ENCODE data around the gene KCNMA1.

KCNMA1 gene

DNA sequence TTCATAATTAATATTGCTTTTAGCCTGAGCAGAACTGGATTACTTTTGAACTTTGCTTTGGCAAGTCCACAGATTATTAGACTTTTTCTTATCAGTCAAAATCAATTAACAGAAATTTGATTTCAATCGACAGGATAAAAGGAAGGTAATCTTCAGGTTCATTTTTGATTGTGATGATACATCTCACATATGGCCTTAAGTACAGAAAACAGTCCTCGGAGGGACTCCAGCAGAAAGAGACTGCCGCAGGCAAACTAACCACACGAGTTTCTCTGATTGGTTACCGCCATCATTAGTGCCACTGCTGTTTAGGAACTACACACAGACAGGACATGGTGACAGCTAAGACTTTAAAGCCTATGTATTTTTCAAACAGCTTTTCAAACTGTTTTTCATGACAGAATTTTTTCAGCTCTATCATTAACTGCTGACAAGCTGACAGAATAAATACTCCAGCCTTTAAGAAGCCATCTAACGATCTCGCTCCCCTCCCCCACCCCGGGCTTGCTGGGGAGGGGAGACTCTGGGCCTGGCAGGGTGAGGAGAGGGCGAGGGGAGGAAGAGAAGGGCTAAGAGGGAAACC is 668.2 kb downstream of the KCNMA1 start:
- no peak overlapping the region for H3K4me3 ChIP-seq (ENCODE audit: low read length)
- H2AFZ ChIP-seq (ENCODE audit: low read depth, low read length), result no peak overlapping the region
- peaks cover 4% of the 10 kb centered on the region for H3K27me3 ChIP-seq (ENCODE audit: insufficient read depth, low read length)
- H3K9me3 ChIP-seq (ENCODE audit: low read length), result no peaks in the 10 kb centered on the region
- no peaks in the 10 kb centered on the region for H3K36me3 ChIP-seq (ENCODE audit: insufficient read depth, low read length)
- H3K4me1 ChIP-seq (ENCODE audit: insufficient read depth, low read length), result no peaks in the 10 kb centered on the region

DNA sequence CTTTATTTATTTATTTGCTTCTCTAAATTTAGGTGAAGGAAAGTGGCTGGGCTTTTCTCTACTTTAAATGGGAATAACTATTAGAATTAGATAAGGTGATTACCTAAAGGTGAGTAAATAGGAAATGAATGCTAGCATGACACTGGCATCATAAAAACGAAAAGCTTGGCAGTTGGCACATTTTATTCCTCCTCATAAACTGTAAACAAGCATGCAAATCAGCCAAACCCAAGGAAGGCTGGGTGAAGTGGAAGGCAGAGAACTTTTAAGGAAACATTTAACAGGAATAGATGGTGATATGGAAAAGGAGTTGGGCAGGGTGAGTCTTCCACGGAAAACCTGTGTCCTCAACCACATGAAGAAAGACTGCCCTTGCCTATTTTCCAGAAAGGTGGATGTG is 669.1 kb downstream of the KCNMA1 start:
- Histone ChIP-seq H3K36me3 (ENCODE audit: insufficient read depth, low read length) (no peaks in the 10 kb centered on the region), H3K4me1 (ENCODE audit: insufficient read depth, low read length) (no peaks in the 10 kb centered on the region), H3K9me3 (ENCODE audit: low read length) (no peaks in the 10 kb centered on the region), H3K27me3 (ENCODE audit: insufficient read depth, low read length) (peaks cover 4% of the 10 kb centered on the region), H3K4me3 (ENCODE audit: low read length) (no peak overlapping the region), H2AFZ (ENCODE audit: low read depth, low read length) (no peak overlapping the region)

DNA sequence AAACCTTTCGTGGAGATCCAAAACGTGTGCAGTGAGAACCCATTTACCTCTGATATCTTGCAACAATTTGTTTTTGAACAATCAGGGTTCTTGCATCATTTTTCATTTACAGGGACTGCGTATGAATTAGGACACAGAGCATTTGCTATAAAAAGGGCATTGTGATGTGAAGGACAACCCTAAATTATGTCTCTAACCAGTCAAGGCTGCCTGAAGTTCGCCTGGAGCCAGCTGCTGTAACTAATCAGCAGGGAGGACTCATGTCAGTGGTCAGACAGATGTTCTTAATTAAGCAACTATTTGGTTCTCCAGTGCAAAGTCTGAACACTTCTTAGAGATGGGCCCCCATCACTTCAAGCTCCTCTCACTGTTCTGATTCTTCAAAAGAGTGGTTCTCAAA is 674.8 kb downstream of the KCNMA1 start:
- Histone ChIP-seq H3K4me1 (ENCODE audit: insufficient read depth, low read length) (no peaks in the 10 kb centered on the region), H3K4me3 (ENCODE audit: low read length) (no peak overlapping the region), H3K27me3 (ENCODE audit: insufficient read depth, low read length) (peaks cover 4% of the 10 kb centered on the region), H3K36me3 (ENCODE audit: insufficient read depth, low read length) (no peaks in the 10 kb centered on the region), H2AFZ (ENCODE audit: low read depth, low read length) (no peak overlapping the region), H3K9me3 (ENCODE audit: low read length) (no peaks in the 10 kb centered on the region)

DNA sequence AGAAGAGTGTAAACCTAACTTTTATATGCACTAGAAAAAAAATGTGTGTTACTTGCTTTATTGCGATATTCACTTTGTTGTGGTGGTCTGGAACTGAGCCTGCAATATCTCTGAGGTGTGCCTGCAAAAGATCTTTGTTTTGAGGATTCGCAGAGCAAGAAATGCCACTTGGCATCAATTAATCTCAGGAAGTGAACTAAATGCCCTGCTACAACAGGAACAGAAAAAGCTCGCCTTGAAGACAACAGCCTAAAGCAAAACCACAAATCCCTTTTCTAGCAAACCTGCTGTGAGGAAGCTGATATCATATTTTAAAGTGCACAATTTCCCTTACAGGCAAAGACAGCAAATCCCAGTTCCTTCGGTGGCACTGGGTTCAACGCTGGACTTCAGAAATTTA is 675.8 kb downstream of the KCNMA1 start:
- no peaks in the 10 kb centered on the region for H3K27me3 ChIP-seq (ENCODE audit: insufficient read depth, low read length)
- H3K36me3 ChIP-seq (ENCODE audit: insufficient read depth, low read length), result no peaks in the 10 kb centered on the region
- no peak overlapping the region for H2AFZ ChIP-seq (ENCODE audit: low read depth, low read length)
- no peak overlapping the region for H3K4me3 ChIP-seq (ENCODE audit: low read length)
- no peaks in the 10 kb centered on the region for H3K4me1 ChIP-seq (ENCODE audit: insufficient read depth, low read length)
- H3K9me3 ChIP-seq (ENCODE audit: low read length), result no peaks in the 10 kb centered on the region

DNA sequence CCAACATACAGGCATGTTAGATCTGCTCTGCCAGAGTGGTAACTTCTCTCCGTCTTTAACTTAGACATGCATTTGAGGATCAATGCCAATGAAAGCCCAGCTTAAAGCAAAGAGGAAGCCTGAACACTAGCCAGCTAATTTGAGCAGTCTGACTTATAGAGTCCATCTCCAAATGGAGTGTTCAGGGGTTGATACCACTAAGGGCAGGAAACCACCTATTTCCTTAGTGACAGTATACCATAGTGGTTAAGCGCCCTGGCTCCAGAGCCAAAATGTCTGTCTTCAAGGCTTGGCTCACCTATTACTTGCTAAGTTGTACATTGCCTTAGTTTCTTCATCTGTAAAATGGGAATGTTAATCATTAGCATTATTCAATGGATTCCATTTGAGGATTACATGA is 678.5 kb downstream of the KCNMA1 start:
- H3K9me3 ChIP-seq (ENCODE audit: low read length), result no peaks in the 10 kb centered on the region
- no peak overlapping the region for H2AFZ ChIP-seq (ENCODE audit: low read depth, low read length)
- H3K4me3 ChIP-seq (ENCODE audit: low read length), result no peak overlapping the region

DNA sequence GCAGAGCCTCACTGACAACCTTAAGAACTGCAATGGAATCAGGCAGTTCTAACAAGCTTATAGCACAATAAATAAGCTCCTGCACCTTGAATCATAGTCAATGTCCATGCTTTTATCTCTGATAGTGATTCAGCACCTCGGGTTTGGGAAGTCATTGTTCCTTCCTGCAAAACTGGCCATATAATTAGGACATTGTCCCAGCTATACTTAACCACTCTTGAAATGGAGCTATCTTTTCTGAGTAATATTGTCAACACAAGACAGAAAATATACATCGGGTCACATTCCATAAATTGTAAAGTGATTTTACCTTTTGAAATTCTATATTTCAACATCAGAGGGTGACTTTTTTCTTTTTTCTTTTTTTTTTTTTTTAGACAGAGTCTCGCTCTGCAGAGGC is 682.8 kb downstream of the KCNMA1 start:
- Histone ChIP-seq H3K27me3 (ENCODE audit: insufficient read depth, low read length) (no peaks in the 10 kb centered on the region), H3K9me3 (ENCODE audit: low read length) (no peaks in the 10 kb centered on the region), H3K4me3 (ENCODE audit: low read length) (no peak overlapping the region), H2AFZ (ENCODE audit: low read depth, low read length) (no peak overlapping the region), H3K36me3 (ENCODE audit: insufficient read depth, low read length) (no peaks in the 10 kb centered on the region), H3K4me1 (ENCODE audit: insufficient read depth, low read length) (no peaks in the 10 kb centered on the region)

More for the DNA sequence above, 678.5 kb downstream of the KCNMA1 start:
- no peaks in the 10 kb centered on the region for H3K27me3 ChIP-seq (ENCODE audit: insufficient read depth, low read length)
- H3K4me1 ChIP-seq (ENCODE audit: insufficient read depth, low read length), result no peaks in the 10 kb centered on the region
- H3K36me3 ChIP-seq (ENCODE audit: insufficient read depth, low read length), result no peaks in the 10 kb centered on the region

DNA sequence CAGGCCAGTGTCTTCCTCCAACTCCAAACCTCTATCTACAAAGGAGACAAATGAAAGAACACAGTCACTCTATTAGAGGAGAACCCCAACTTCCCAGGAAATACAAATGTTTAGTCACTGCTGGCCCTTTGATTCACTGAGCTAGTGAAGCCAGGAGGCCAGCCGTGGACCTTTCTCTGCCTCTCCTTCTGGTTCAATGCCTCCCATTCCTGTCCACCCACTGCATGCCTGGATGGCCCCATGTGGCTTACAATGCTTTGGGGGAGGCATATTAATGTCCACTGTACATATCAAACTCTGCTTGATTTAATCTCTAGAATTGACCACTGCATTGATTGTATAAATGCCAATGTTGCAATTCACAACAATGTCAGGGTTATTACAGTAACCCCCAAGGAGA is 687.3 kb downstream of the KCNMA1 start:
- H2AFZ ChIP-seq (ENCODE audit: low read depth, low read length), result no peak overlapping the region
- H3K36me3 ChIP-seq (ENCODE audit: insufficient read depth, low read length), result no peaks in the 10 kb centered on the region
- H3K4me1 ChIP-seq (ENCODE audit: insufficient read depth, low read length), result no peaks in the 10 kb centered on the region
- no peaks in the 10 kb centered on the region for H3K9me3 ChIP-seq (ENCODE audit: low read length)
- no peak overlapping the region for H3K4me3 ChIP-seq (ENCODE audit: low read length)
- no peaks in the 10 kb centered on the region for H3K27me3 ChIP-seq (ENCODE audit: insufficient read depth, low read length)

DNA sequence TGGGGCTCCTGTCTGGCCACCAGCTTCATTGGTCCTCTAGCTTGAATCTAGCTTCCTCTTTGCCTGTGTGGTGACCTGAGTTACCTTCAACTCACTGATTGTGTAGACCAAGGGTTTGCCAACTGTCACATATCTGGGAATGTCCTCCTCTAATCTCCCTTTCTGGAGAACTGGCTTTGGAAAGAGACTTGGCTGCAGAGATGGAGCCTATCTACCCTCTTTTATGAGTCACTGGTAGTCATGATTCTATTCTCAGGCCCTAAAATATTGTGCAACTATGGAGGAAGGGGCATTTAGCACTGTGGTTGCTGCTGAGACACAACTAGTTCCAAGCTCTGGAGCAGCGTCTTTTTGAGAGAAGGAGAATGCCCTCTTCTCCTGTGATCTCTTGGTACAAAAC is 691.3 kb downstream of the KCNMA1 start:
- H3K27me3 ChIP-seq (ENCODE audit: insufficient read depth, low read length), result no peaks in the 10 kb centered on the region
- no peaks in the 10 kb centered on the region for H3K4me1 ChIP-seq (ENCODE audit: insufficient read depth, low read length)
- H3K9me3 ChIP-seq (ENCODE audit: low read length), result no peaks in the 10 kb centered on the region
- no peak overlapping the region for H2AFZ ChIP-seq (ENCODE audit: low read depth, low read length)
- no peaks in the 10 kb centered on the region for H3K36me3 ChIP-seq (ENCODE audit: insufficient read depth, low read length)
- no peak overlapping the region for H3K4me3 ChIP-seq (ENCODE audit: low read length)

DNA sequence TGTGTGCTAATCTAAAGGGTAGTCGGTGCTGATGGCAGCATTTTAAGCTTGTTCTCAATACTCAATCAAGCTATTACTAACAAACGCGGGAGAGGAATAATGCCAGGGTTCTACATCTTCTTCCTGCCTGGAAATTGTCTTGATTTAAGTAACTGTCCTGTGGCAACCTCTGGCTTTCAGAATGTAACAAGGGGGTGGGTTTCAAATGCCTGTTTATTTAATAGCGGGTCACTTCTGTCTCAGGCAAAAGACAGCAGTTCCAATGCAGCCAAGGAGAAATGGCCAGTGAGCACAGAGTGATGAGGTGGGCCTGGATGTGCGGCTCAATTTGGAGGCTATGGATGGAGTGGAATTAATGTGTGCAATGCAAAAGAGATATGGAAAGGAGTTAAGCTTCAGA is 692.4 kb downstream of the KCNMA1 start:
- Histone ChIP-seq H2AFZ (ENCODE audit: low read depth, low read length) (no peak overlapping the region), H3K4me3 (ENCODE audit: low read length) (no peak overlapping the region), H3K9me3 (ENCODE audit: low read length) (no peaks in the 10 kb centered on the region), H3K27me3 (ENCODE audit: insufficient read depth, low read length) (no peaks in the 10 kb centered on the region), H3K36me3 (ENCODE audit: insufficient read depth, low read length) (no peaks in the 10 kb centered on the region), H3K4me1 (ENCODE audit: insufficient read depth, low read length) (no peaks in the 10 kb centered on the region)

DNA sequence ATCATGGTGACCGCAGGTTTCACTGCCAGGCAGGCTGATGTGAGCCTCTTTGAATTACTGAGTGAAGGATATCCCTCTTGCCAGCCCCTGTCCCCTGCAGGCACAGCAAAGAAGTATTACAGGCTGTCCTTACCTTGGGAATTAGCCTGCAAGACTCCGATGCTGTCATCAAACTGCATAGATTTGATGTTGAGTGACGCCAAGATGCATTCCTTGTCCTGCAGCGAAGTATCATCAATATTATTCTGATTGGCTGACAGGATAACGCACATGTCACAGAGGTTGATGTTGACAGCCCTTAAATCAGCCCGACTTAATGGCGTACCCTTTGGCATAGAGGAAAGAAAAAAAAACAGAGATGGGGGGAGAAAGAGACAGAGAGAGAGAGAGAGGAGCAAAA is 693.0 kb downstream of the KCNMA1 start:
- H3K4me3 ChIP-seq (ENCODE audit: low read length), result no peak overlapping the region
- H3K4me1 ChIP-seq (ENCODE audit: insufficient read depth, low read length), result no peaks in the 10 kb centered on the region
- no peaks in the 10 kb centered on the region for H3K36me3 ChIP-seq (ENCODE audit: insufficient read depth, low read length)
- no peak overlapping the region for H2AFZ ChIP-seq (ENCODE audit: low read depth, low read length)
- no peaks in the 10 kb centered on the region for H3K27me3 ChIP-seq (ENCODE audit: insufficient read depth, low read length)
- no peaks in the 10 kb centered on the region for H3K9me3 ChIP-seq (ENCODE audit: low read length)

DNA sequence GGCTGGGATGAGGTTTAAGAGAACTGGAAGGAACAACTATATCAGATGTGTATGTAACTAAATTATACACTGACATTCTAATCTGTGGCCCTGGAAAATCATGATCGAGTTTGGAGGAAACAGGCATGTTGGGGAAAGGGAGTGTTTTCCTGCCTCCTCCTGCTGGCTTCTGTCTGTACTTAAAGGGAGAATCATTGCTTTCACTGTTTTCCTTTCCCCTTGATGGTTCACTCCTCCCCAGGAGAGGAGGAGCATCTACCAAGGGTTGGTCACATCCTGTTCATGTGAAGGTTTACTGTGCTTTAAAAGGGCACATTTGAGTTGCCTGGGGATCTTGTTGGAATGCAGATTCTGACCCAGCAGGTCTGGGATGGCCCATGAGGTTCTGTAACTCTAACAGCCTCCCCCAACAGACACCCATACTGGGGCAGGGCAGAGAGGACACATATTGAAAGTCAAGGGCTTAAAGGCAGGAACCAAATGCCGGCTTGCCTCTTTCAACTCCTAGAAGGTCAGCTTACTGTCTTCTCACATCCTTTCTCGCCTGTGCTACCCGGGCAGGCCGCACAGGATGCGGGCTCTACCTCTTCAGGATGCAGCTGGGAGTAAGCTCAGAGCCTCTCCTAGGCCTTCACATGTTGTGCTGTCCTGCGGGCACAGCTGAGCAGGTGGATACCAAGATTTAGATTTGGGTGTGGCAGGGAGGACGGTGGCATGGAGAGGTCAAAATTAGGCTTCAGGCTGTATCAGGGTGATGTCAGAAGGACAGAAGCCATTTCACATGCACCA is 694.8 kb downstream of the KCNMA1 start:
- no peak overlapping the region for H3K4me3 ChIP-seq (ENCODE audit: low read length)
- no peaks in the 10 kb centered on the region for H3K27me3 ChIP-seq (ENCODE audit: insufficient read depth, low read length)
- no peaks in the 10 kb centered on the region for H3K4me1 ChIP-seq (ENCODE audit: insufficient read depth, low read length)
- H3K36me3 ChIP-seq (ENCODE audit: insufficient read depth, low read length), result no peaks in the 10 kb centered on the region
- no peaks in the 10 kb centered on the region for H3K9me3 ChIP-seq (ENCODE audit: low read length)
- H2AFZ ChIP-seq (ENCODE audit: low read depth, low read length), result no peak overlapping the region

DNA sequence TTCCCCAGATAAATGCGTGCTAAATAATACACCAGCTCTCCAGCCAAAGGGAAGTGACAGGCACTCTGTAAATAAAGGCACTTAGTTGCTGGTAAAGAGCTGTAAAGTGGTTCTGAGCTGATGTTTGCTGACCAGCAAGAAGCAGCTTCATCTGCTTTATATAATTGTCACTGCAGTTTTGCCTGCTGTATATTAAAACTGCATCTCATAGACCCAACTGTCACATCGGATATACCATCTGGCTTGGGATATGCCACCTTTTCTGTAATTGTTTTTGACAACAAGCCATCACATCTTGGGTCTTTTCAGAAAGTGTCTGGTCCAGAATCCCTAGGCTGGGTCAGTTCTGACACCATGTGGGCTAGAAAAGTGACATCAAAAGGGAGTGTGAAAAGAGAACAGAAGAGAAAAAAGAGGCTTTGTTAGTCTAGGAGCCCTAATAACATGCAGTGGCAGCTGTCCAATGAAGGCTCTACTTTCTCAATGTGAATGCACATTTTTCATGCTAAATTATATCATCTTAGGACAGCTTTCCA is 697.6 kb downstream of the KCNMA1 start:
- no peak overlapping the region for H3K4me3 ChIP-seq (ENCODE audit: low read length)
- no peak overlapping the region for H2AFZ ChIP-seq (ENCODE audit: low read depth, low read length)
- H3K27me3 ChIP-seq (ENCODE audit: insufficient read depth, low read length), result no peaks in the 10 kb centered on the region
- H3K9me3 ChIP-seq (ENCODE audit: low read length), result no peaks in the 10 kb centered on the region
- H3K36me3 ChIP-seq (ENCODE audit: insufficient read depth, low read length), result no peaks in the 10 kb centered on the region
- H3K4me1 ChIP-seq (ENCODE audit: insufficient read depth, low read length), result no peaks in the 10 kb centered on the region

DNA sequence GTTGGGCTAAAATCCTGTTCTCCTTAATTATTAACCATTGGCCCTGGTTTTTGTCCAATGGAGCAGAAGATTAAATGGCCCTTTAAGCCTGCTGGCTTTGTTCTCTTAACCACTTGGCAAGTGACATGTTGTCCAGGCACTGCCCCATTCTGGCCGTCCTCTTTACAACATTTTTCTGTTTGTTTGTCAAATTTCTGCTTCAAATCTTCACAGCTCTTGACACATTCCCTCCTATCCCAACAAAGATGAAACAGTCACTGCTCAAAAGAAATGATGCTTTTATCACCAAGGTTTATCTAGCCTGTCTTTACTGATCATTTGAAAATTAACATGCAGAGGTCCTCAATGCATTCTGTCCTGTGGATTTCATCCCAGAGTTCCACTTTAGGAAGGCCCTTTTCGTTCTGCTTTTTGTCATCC is 700.4 kb downstream of the KCNMA1 start:
- H3K36me3 ChIP-seq (ENCODE audit: insufficient read depth, low read length), result no peaks in the 10 kb centered on the region
- H3K9me3 ChIP-seq (ENCODE audit: low read length), result no peaks in the 10 kb centered on the region
- no peaks in the 10 kb centered on the region for H3K4me1 ChIP-seq (ENCODE audit: insufficient read depth, low read length)
- no peak overlapping the region for H3K4me3 ChIP-seq (ENCODE audit: low read length)
- no peaks in the 10 kb centered on the region for H3K27me3 ChIP-seq (ENCODE audit: insufficient read depth, low read length)
- no peak overlapping the region for H2AFZ ChIP-seq (ENCODE audit: low read depth, low read length)
